ENCODE data around the gene KLRF2. TPM values are rescaled to one million over a fixed set of nuclear protein-coding genes. Genes with fewer than 3 reads are reported as not detected.

The KLRF2 gene
- total RNA-seq, 1 donor from 2014 or later, result not detected

DNA sequence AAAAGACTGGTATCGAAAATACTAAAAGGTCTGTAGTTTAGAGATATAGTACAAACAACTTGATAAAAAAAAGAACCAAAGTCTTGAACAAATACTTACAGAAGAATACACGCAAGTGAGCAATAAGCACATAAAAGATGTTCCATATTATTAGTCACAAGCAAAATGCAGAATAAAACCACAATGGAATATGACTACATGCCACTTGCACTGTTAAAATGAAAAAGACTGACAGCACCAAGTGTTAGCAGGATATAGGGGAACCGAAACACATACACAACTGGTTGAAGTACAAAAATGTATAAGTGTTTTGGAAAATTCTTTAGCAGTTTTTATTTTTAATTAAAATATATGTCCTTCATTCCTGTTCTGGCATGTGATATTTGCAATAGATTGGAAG is 47.3 kb downstream of the KLRF2 start:
- no peaks in the 10 kb centered on the region for H3K36me3 Mint-ChIP-seq (ENCODE audit: low read depth, unreplicated experiment)
- Histone ChIP-seq H3K9me3 (ENCODE audit: insufficient read depth, low read depth, low read length) (no peaks in the 10 kb centered on the region), H3K4me1 (ENCODE audit: insufficient read depth, low read length) (no peaks in the 10 kb centered on the region), H3K27me3 (ENCODE audit: insufficient read depth, low read length) (peaks cover 3% of the 10 kb centered on the region), H3K4me2 (ENCODE audit: low read length) (no peak overlapping the region), H4K20me1 (ENCODE audit: insufficient read depth, low read length) (no peaks in the 10 kb centered on the region), H3K9ac (ENCODE audit: low read length) (no peak overlapping the region), H3K27ac (ENCODE audit: low read depth, low read length) (no peak overlapping the region), H3K79me2 (ENCODE audit: insufficient read depth, low read length) (no peaks in the 10 kb centered on the region), H3K36me3 (ENCODE audit: insufficient read depth, low read length) (no peaks in the 10 kb centered on the region), H3K4me3 (ENCODE audit: insufficient read depth, low read depth, low read length) (no peak overlapping the region), H2AFZ (ENCODE audit: low read depth, low read length) (no peak overlapping the region)
- FAIRE-seq (no peak), DNase-seq (ENCODE audit: low read depth) (no peak)
- H3K9me3 Mint-ChIP-seq (ENCODE audit: unreplicated experiment), result no peaks in the 10 kb centered on the region
- H3K27ac Mint-ChIP-seq (ENCODE audit: unreplicated experiment), result no peak overlapping the region
- H3K27me3 Mint-ChIP-seq (ENCODE audit: low read depth, unreplicated experiment), result no peaks in the 10 kb centered on the region
- H3K4me1 Mint-ChIP-seq (ENCODE audit: low read depth, unreplicated experiment), result peaks cover 9% of the 10 kb centered on the region
- TF ChIP-seq, protein P1, sequence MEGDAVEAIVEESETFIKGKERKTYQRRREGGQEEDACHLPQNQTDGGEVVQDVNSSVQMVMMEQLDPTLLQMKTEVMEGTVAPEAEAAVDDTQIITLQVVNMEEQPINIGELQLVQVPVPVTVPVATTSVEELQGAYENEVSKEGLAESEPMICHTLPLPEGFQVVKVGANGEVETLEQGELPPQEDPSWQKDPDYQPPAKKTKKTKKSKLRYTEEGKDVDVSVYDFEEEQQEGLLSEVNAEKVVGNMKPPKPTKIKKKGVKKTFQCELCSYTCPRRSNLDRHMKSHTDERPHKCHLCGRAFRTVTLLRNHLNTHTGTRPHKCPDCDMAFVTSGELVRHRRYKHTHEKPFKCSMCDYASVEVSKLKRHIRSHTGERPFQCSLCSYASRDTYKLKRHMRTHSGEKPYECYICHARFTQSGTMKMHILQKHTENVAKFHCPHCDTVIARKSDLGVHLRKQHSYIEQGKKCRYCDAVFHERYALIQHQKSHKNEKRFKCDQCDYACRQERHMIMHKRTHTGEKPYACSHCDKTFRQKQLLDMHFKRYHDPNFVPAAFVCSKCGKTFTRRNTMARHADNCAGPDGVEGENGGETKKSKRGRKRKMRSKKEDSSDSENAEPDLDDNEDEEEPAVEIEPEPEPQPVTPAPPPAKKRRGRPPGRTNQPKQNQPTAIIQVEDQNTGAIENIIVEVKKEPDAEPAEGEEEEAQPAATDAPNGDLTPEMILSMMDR (IDR thresholded peaks at IDR 0.05; ENCODE audit: insufficient read depth, low read depth, low read length), result no peak
- no peak for TF ChIP-seq EZH2 (IDR thresholded peaks at IDR 0.05; ENCODE audit: insufficient read depth, low read length)
- H3K4me3 Mint-ChIP-seq (ENCODE audit: unreplicated experiment), result no peak overlapping the region

DNA sequence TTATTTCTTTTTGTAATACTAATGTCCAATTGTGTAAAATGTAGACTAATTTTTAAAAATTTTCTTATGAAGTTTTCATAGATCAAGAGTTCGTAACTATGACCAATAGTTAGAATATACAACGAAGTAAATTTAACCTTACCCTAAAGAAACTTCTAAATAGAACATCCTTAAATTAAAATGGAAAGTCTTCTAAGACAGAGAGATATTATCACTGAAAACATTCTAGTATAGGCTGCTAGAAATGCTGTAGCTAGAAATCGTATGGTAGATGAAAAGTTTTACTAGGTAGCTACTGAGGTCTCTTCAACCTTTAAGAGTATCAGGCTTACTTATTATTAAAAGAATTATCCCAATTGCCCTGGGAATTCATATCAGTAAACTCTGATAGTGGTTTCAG is 50.0 kb downstream of the KLRF2 start:
- H3K36me3 ChIP-seq (ENCODE audit: insufficient read depth, low read length), result no peaks in the 10 kb centered on the region
- H3K4me1 ChIP-seq (ENCODE audit: insufficient read depth, low read length), result no peaks in the 10 kb centered on the region
- H3K4me2 ChIP-seq (ENCODE audit: low read length), result no peak overlapping the region
- no peak overlapping the region for H3K9ac ChIP-seq (ENCODE audit: low read length)
- H3K36me3 Mint-ChIP-seq (ENCODE audit: low read depth, unreplicated experiment), result no peaks in the 10 kb centered on the region
- peaks cover 5% of the 10 kb centered on the region for H3K4me1 Mint-ChIP-seq (ENCODE audit: low read depth, unreplicated experiment)
- H3K27me3 Mint-ChIP-seq (ENCODE audit: low read depth, unreplicated experiment), result no peaks in the 10 kb centered on the region
- H3K27me3 ChIP-seq (ENCODE audit: insufficient read depth, low read length), result peaks cover 3% of the 10 kb centered on the region
- H3K9me3 ChIP-seq (ENCODE audit: insufficient read depth, low read depth, low read length), result no peaks in the 10 kb centered on the region
- DNase-seq (ENCODE audit: low read depth) (no peak), FAIRE-seq (no peak)
- no peaks in the 10 kb centered on the region for H3K79me2 ChIP-seq (ENCODE audit: insufficient read depth, low read length)
- TF ChIP-seq, protein P1 (IDR thresholded peaks at IDR 0.05; ENCODE audit: insufficient read depth, low read depth, low read length), result no peak
- H4K20me1 ChIP-seq (ENCODE audit: insufficient read depth, low read length), result no peaks in the 10 kb centered on the region
- no peak overlapping the region for H3K27ac Mint-ChIP-seq (ENCODE audit: unreplicated experiment)
- no peak overlapping the region for H2AFZ ChIP-seq (ENCODE audit: low read depth, low read length)
- no peak overlapping the region for H3K4me3 Mint-ChIP-seq (ENCODE audit: unreplicated experiment)
- no peak overlapping the region for H3K27ac ChIP-seq (ENCODE audit: low read depth, low read length)
- H3K4me3 ChIP-seq (ENCODE audit: insufficient read depth, low read depth, low read length), result no peak overlapping the region
- H3K9me3 Mint-ChIP-seq (ENCODE audit: unreplicated experiment), result no peaks in the 10 kb centered on the region

DNA sequence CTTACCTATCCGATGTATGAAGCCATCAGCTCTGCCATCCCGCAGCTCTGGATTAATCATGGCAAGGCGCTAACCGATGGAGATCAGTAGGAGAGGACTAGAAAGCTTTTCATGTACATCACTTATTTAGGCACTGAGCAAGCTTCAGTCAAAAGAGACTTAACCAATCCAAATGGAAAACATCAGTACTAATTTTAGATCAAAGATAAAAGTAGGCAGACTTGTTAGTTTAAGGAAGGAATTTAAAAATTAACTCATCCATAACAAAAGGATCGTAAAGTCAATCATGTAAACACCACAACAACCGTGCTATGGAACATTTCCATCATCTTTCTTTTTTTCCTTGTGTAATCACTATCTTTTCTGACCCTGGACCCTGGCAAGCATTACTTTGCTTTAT is 51.0 kb downstream of the KLRF2 start, which contains the start of gene CLEC2A:
CLEC2A (minus strand) TSS at position 101 of the 400 bp plus-strand sequence; CDS start at position 60, 41 bp downstream.
- no peak within 1 kb of the TSS for H2AFZ ChIP-seq (ENCODE audit: low read depth, low read length)

More for the DNA sequence above, 51.0 kb downstream of the KLRF2 start, which contains the start of gene CLEC2A:
- no peaks in the 10 kb centered on the region for H3K4me1 ChIP-seq (ENCODE audit: insufficient read depth, low read length)
- H3K79me2 ChIP-seq (ENCODE audit: insufficient read depth, low read length), result no peaks in the 10 kb centered on the region
- no peaks in the 10 kb centered on the region for H3K36me3 ChIP-seq (ENCODE audit: insufficient read depth, low read length)
- no peaks in the 10 kb centered on the region for H3K27me3 Mint-ChIP-seq (ENCODE audit: low read depth, unreplicated experiment)
- no peak within 1 kb of the TSS for H3K27ac Mint-ChIP-seq (ENCODE audit: unreplicated experiment)
- no peak within 1 kb of the TSS for H3K4me2 ChIP-seq (ENCODE audit: low read length)
- FAIRE-seq (no peak), DNase-seq (ENCODE audit: low read depth) (no peak)
- H3K4me3 ChIP-seq (ENCODE audit: insufficient read depth, low read depth, low read length), result no peak within 1 kb of the TSS
- H3K27ac ChIP-seq (ENCODE audit: low read depth, low read length), result no peak within 1 kb of the TSS
- no peak within 1 kb of the TSS for H3K4me3 Mint-ChIP-seq (ENCODE audit: unreplicated experiment)
- no peaks in the 10 kb centered on the region for H3K36me3 Mint-ChIP-seq (ENCODE audit: low read depth, unreplicated experiment)
- no peaks in the 10 kb centered on the region for H4K20me1 ChIP-seq (ENCODE audit: insufficient read depth, low read length)
- H3K4me1 Mint-ChIP-seq (ENCODE audit: low read depth, unreplicated experiment), result no peaks in the 10 kb centered on the region
- TF ChIP-seq EZH2 (IDR thresholded peaks at IDR 0.05; ENCODE audit: insufficient read depth, low read length), result no peak
- TF ChIP-seq, protein P1 (IDR thresholded peaks at IDR 0.05; ENCODE audit: insufficient read depth, low read depth, low read length), result no peak
- H3K9me3 Mint-ChIP-seq (ENCODE audit: unreplicated experiment), result no peaks in the 10 kb centered on the region
- H3K9me3 ChIP-seq (ENCODE audit: insufficient read depth, low read depth, low read length), result no peaks in the 10 kb centered on the region
- H3K27me3 ChIP-seq (ENCODE audit: insufficient read depth, low read length), result peaks cover 3% of the 10 kb centered on the region
- H3K9ac ChIP-seq (ENCODE audit: low read length), result no peak within 1 kb of the TSS
